GM21447 (cell line): ENCODE measurements around the gene ZNF280C.
"Not testable (repeated sequence)": the region's sequence is repeated elsewhere in the genome, so short reads cannot be mapped to it uniquely, and the experiment has no call there.

Source experiments
- ATAC-seq: cut with Tn5 transposase; IDR thresholded peaks from one replicate; pipeline ENCODE4 v1.9.1; 2021; ENCODE audit not compliant: unreplicated experiment

Gene ZNF280C

DNA sequence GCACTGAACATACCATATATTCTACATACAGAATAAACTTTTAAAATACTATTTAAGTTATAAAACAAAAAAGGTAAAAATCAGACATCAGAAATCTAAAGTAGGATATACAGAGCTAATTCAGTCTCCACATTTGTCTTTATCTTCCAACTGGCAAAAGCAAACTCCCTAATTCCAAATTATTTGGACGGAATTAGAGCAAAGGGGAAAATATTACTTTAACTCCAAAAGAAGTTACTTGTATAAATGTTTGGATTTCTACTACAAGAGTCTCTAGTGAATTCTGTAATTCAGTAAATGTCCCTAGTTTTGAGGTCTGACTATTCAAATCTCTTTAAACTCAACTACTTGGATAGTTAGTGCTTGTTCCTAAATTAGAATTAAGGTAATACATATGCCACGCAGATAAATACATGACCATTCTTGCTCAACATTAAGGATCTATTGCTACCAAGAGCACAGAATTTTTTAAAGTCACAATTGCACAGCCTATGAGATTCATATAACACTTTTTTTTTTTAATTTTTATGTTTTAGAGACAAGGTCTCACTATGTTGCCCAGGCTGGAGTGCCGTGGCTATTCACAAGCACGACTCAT lies 7.3 kb downstream of the ZNF280C start:
- ATAC-seq: no peak

DNA sequence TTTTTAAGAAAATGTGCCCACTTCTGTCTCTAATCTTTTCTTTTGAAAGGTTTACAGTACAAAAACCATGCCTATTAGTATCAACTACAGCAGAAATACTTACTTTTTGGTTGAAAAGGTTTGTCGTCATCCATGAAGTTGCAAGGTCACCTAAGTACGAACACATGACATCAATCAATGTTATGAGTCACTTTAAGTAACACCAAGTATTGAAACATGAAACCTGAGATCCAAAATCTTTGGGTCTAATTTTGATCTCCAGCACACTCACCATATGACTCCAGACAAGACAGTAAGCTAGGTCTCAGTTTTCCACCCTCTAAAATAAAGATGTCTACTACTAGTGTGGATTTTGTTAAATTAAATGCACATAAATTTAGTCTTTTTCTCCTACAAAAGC lies 8.4 kb downstream of the ZNF280C start:
- no peak for ATAC-seq

DNA sequence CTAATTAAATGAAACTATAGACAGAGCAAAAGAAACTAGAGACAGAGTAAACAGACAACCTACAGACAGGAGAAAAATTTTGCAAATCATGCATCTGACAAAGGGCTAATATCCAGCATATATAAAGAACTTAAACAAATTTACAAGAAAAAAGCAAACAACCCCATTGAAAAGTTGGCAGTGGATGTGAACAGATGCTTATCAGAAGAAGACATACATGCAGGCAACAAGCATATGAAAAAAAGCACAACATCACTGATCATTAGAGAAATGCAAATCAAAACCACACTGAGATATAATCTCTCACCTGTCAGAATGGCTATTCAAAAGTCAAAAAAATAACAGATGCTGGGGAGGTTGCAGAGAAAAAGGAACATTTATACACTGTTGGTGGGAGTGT lies 14.8 kb downstream of the ZNF280C start:
- ATAC-seq: no peak

DNA sequence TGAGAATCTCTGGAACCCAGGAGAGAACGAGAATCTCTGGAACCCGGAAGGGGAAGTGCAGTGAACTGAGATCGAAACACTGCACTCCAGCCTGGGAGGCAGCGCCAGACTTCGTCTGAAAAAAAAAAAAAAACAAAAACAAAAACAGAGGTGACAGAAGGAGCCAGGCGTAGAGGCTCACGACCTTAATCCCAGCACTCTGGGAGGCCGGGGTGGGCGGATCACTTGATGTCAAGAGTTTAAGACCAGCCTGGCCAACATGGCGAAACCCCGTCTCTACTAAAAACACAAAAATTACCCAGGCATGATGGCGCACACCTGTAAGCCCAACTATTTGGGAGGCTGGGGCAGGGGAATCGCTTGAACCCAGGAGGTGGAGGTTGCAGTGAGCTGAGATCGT lies 17.0 kb downstream of the ZNF280C start:
- no peak for ATAC-seq

DNA sequence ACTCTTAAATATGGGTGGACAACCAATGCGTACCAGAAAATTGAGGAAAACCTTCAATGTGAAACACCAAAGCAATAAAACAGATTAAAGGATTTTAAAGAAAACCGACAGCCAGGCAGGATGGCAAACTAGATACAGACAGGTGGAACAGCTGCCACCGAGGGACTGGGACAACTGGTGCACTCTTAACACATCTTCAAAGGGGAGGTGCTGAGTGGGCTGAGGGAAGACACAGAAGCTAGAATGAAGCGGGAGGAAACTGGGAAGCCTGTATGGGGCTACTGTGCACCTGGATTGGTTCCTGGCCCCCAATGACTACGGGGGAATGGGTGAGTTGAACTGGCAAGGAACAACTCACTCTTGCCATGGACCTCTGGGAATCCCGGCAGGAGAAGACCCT lies 20.7 kb downstream of the ZNF280C start:
- ATAC-seq: no peak

DNA sequence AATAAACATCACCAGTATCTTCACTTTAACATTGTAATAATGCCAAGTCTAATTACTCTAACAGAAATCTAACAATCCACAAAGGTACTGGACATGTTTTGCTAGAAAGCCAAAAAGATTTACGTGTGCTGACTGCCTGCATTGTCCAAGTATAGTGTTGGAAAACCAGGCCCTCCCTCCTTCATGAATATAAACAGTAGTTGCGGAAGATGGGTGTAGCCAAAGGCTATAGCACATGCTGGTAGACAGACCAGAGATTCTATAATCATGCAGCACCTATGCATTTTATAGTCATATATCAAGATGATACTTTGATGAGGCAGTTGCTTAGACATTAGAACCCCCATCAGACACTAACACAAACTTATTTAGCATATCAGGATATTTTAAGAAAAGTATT lies 22.6 kb downstream of the ZNF280C start:
- ATAC-seq: no peak

DNA sequence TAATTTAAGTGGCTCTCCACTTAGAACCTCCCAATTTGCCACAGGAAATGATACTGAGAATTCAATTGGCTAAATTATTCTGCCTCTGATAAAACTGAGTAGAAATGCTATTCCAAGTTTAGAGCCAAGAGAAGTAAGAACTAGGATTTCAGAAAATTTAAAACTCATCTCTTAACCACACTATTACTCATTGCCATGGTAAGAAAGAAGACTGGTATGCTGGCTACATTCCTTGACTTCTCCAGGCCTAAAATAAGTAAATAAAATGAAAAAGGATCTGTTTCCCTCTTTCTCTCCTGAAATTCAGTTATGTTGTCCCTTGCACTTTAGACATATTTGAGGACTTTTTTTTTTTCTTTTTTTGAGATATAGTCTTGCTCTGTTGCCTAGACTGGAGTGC lies 23.3 kb downstream of the ZNF280C start:
- no peak for ATAC-seq

DNA sequence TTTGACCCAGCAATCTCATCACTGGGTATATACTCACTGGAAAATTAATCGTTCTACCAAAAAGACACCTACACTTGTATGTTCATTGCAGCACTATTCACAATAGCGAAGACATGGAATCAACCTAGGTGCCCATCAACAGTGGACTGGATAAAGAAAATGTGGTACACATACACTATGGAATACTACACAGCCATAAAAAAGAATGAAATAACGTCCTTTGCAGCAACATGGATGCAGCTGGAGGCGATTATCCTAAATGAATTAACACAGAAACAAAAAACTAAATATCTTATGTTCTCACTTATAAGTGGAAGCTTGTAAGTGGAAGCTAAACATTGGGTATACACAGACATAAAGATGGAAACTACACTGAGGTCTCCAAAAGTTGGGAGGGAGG lies 37.5 kb downstream of the ZNF280C start:
- not testable (repeated sequence) for ATAC-seq

DNA sequence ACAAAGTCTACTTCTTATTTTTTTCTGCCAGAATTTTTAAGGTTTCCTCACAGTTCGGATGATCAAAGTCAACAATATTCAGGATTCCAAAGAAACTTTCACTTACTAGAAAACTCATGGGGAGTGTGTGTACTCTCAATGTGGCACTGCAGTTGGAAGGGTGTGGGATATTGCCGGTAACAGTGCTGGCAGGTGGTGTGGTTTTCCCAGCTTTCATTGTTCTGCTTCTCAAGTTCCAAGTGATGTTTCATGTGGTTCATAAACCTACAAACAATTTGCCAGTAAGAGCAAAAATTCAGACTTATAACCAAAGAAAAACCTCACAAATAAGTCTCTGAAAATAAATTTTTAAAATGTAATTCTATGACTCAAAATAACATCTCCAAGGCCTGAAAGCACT lies 39.8 kb downstream of the ZNF280C start:
- no peak for ATAC-seq

DNA sequence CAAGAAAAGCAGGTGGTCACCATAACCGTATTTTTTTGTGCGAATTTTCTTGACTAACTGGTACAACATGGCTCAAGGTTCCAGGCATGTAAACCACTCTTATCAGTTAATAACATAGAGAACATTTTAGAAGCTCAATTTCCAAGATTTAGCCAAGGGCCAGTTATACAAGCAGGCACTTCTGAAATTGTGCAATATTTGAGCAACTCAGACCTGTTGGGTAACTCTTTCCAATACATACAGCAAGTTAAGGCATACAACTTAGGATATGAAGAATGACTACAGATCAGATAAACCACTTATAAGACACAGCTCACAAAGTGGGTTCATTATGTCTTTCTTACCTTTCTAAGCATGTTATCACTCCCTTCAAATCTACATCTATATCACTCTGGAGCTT lies 43.9 kb downstream of the ZNF280C start:
- ATAC-seq: no peak

DNA sequence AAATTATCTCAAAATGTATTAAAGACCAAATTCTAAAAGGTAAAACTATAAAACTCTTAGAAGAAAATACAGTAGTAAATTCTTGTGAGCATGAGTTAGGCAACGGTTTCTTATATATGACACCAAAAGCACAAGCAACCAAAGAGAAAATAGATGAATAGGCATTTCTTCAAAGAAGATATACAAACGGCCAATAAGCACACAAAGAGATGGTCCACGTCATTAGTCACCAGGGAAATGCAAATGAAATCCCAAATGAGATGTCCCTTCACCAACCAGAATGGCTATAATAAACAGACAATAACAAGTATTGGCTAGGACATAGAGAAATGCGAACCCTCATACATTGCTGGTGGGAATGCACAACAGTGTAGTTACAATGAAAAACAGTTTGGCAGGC lies 52.4 kb downstream of the ZNF280C start:
- ATAC-seq: no peak

DNA sequence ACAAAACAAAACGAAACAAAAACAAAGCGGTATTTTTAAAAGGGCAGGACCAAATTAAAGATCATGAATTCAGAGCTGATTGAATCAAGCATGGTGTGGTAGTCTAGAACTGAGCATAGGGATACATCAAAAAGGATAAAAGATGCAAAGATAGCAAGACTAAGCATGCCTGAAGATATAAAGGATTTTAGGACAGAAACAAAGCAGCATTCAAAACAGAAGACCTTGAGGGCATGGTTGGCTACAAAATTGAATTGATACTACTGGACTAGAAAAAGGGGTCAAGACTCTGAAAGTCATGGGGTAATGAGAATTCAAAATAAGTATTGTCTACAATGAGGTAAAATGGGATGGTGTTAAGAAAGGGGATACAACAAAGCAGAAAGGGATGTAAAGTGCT lies 55.3 kb downstream of the ZNF280C start:
- no peak for ATAC-seq

DNA sequence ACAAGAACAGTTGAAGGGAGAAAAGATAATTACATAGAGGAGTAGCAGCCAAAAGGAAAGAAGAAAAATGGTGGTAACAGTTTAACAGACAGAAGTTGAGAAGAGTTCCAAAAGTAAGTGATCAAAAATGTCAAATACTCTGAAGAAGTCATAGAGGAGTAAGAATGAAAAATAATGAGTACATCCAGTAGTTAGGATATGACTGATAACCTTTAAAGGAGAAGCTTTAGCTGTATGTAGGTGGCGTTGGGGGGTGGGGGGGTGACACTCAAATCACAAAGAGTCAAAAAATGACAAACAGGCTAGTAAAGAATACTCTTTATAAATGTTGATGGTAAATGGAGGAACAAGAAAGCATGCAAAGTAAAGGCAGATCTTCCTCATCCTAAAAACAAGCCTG lies 56.3 kb downstream of the ZNF280C start:
- no peak for ATAC-seq

DNA sequence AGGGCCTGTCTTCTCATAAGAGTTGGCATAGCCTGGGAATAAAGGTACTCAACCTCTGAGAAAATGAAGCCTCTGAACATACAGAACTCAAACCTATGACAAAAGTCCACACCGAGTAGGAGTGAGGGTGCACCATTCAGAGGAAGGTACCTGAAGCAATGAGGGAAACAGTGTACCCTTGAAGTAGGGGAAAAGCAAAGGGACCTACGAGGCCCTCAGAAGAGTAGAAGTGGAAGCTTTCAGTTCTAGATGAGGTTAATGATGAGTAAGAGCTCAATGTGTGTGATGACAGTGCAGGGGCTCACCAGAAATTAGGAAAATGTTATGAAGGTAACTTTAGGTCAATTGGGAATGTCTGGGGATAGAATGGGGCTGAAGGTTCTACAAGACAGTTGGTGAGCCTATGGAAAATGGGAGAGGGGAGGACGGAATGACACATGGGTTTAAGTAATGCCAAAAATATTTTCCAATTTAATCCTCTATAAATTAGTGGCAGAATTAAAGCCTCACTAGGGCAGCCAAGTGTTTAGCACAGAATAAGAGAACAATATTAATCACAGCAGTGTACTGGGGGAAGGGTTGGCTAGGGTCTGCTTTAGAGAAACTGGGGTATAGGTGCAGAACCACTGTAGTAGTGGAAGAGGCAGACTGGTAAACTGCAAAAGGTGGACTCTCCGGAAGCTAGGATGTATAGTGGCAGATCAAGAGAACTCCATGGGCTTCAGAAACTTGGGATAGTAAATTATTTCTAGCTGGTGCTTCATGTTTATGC lies 57.1 kb downstream of the ZNF280C start:
- ATAC-seq: no peak

DNA sequence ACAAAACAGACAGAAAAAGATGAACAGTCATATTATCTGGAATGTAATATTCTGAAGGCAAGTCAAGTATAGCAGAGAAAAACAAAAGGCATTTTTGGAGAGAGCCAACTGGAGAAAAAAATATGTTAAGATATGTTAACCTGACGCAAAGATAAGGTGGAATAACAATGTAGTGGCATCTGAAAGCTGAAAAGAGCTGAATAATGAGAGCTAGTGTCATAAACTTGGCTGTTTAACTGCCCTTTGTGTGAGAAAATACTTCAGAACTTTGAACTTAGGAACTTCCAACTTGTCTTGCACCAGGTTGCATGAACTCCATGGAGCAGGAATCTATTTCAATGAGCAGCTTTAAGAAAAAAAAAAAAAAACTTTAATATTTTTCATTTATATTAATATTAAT lies 64.1 kb downstream of the ZNF280C start:
- ATAC-seq: no peak

DNA sequence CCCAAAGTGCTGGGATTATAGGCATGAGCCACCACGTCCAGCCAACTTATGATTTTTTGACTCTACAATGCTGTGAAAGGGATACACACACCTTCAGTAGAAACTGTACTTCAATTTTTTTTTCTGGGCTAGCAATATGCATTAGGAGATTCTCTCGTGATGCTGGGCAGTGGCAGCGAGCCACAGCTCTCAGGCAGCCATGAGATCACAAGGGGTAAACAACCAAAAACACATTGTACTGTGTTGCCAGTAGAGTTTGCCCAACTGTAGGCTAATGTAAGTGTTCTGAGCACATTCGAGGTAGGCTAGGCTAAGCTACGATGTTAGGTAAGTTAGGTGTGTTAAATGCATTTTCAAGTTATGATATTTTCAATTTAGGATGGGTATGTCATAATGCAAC lies 71.2 kb downstream of the ZNF280C start:
- ATAC-seq: no peak

DNA sequence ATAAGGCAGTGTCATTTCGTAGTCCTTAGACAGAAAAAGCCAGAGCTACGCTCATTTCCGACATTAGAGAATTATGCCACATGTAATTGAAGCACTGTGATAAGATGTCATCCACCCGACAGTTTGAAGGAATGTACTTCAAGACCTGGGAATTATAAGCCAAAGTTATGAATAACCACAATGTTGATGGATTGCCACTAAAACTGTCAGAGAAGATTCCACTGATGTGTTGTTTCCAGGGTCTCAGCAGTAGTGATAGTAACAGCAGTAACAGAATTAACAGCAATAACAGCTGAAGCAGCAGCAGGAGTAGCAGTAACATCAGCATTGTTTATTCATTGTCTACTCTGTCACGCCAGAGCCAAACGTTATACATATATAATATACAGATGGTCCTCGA lies 72.2 kb downstream of the ZNF280C start:
- no peak for ATAC-seq

DNA sequence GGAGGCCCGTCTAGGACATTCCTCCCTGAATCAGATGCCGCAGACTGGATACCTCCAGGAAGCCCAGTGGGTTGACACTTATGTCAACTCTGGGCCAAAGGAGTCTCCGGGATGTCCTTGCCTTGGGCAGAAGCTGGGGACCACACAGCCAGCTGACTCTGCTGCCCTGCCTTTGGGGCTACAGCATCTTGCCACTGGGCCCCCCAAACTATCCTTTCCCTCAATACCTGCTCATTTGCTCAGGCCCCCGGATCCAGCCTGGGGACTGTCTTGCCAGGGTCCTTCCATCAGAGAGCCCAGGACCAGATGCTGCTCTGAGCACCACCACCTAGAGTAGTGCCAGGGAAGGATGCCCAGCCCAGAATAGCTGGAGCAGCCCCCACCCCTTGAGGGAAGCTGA lies 77.9 kb downstream of the ZNF280C start:
- no peak for ATAC-seq

DNA sequence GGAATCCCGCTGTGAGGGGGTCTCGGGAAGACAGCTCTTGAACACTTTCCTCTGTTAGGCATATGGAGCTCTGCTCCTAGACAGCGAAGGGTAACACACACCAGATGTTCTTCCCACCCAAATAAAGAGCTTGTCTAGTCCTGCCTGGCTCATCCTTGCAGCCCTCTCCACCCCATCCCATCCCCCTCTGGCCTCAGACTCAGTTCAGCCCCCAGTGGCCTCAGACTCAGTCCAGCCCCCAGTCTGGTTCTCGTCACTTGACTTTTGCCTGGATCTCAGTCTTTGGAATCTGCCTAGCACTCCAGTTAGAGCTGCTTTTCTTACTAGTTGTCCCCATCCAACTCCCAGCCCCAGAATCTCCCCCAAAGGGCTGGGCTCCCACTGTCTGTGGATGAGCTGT lies 82.0 kb downstream of the ZNF280C start:
- ATAC-seq: no peak

DNA sequence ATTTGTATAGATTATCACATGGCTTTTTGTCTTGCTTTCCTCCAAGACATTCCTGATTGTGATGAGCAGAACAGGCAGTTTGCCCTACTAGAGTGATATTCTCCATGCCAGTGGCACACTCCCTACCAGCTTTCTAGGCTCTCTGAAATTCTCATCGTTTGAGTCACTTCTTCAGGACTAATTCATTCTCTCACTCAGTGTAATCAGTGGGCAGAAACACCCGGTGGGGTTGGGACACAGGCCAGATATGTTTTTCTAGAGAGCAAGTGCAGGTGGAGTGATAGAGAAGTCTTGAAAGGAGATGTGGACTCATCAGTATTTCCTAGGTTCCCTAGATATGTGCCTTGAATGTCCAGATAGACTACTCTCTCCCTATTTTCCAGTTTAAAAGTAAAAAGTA lies 83.8 kb downstream of the ZNF280C start:
- ATAC-seq: no peak

DNA sequence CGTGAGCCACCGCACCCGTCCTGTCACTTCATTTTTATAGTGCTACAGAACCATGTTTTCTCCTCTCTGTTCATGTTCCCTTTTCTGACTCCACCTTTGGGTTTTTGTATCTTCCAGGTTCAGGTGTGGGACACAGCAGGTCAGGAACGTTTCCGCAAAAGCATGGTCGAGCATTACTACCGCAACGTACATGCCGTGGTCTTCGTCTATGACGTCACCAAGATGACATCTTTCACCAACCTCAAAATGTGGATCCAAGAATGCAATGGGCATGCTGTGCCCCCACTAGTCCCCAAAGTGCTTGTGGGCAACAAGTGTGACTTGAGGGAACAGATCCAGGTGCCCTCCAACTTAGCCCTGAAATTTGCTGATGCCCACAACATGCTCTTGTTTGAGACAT lies 84.5 kb downstream of the ZNF280C start:
- ATAC-seq: no peak

DNA sequence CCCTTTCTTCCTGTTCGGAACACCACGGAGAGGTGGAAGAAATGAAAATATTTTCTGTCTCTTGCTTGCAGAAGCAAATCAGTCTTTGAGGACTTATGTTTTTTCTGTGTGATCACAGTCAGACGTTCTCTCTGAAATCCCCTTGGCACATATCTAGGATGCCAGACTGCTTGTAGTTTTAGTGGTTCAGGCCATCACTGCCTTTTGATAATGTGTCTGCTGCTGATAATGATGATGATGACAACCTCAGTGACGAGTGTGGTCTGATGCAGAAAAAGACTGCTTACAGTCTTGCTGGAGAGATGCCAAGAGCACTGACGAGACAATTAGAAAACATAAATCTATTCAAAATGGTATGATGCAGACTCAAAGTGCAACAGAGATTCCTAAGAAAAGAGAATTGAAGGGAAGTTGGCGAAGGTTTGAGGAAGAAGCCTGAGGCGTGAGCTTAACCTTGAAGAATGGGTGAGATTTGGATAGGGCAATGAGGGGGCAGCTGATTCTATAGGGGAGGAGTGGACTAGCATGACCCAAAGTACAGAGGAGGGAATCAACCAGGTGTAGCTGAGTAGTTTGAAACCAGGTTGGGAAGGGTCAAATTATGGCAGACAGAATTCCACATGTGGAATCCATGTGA lies 89.0 kb downstream of the ZNF280C start:
- ATAC-seq: no peak

DNA sequence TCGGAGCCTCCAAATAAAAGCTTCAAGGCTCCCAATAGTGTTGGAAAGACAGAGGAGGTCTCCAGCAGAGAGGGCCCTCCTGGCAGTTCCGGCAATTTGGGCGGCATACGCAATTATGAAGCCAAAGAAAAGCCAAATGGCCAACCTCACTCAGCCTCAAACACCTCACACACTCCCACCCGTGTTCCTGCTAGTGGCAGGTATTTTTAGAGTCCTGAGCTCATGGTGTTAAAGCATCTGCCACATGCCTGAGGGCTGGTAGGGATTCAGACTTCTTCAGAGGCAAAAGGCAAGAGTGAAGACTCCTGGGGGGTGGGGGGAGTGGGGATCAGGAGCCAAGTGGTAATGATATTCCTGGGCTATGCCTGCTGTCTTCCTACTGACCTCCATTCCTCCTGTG lies 89.5 kb downstream of the ZNF280C start:
- no peak for ATAC-seq
